SU-DHL-6 (cell line): ENCODE measurements around the gene NLGN3.

Experiments used
- H2AFZ ChIP-seq: fragments of 200-600 bp; sonication (generic); 2 replicates; pipeline ENCODE4 v1.6.1; 2014; ENCODE audit warnings: low read depth, mild to moderate bottlenecking, moderate library complexity, mixed read lengths, antibody characterized with exemption, low read length; ENCODE audit not compliant: severe bottlenecking
- H3F3A ChIP-seq: fragments of 200-600 bp; shearing (Covaris generic); 2 replicates; pipeline ENCODE4 v1.6.0; 2016; ENCODE audit warnings: antibody characterized with exemption, mild to moderate bottlenecking; ENCODE audit not compliant: insufficient read depth
- H3K27ac ChIP-seq: fragments of 200-600 bp; sonication (generic); 2 replicates; pipeline ENCODE4 v1.5.1; 2016; ENCODE audit warnings: low read depth, mild to moderate bottlenecking, low read length, moderate library complexity, mixed read lengths
- H3K27me3 ChIP-seq: fragments of 200-600 bp; sonication (generic), shearing (Covaris generic); 2 replicates; pipeline ENCODE4 v1.6.0; 2014; ENCODE audit warnings: mild to moderate bottlenecking, low read length
- H3K36me3 ChIP-seq: fragments of 200-600 bp; sonication (generic); 2 replicates; pipeline ENCODE4 v1.6.1; 2014; ENCODE audit warnings: mild to moderate bottlenecking, low read length, mixed read lengths
- H3K4me2 ChIP-seq: fragments of 300-600, 200-600 bp; shearing (Covaris generic), sonication (generic); 2 replicates; pipeline ENCODE4 v1.6.0; 2014; ENCODE audit warnings: low read length, low read depth, mild to moderate bottlenecking; ENCODE audit not compliant: poor library complexity, severe bottlenecking
- H3K4me3 ChIP-seq: fragments of 200-600 bp; sonication (generic); 2 replicates; pipeline ENCODE4 v1.5.1; 2014; ENCODE audit warnings: antibody characterized with exemption, low read length, mild to moderate bottlenecking, mixed read lengths; ENCODE audit not compliant: insufficient read depth, poor library complexity, severe bottlenecking
- H3K79me2 ChIP-seq: fragments of 200-600 bp; sonication (generic); 2 replicates; pipeline ENCODE4 v1.6.1; 2014; ENCODE audit warnings: mild to moderate bottlenecking, low read length, moderate library complexity; ENCODE audit not compliant: insufficient read depth
- H3K9ac ChIP-seq: fragments of 200-600 bp; sonication (generic); 2 replicates; pipeline ENCODE4 v1.7.0; 2014; ENCODE audit warnings: mild to moderate bottlenecking, low read length
- H3K9me2 ChIP-seq: fragments of 200-600 bp; sonication (generic); replicated peaks from 2 replicates; pipeline ENCODE4 v1.6.1; 2014; ENCODE audit warnings: low read length; ENCODE audit not compliant: insufficient read depth
- H3K9me3 ChIP-seq: fragments of 200-600 bp; sonication (generic); 2 replicates; pipeline ENCODE4 v1.6.1; 2014; ENCODE audit warnings: low read length, mixed read lengths; ENCODE audit not compliant: insufficient read depth
- H4K20me1 ChIP-seq: fragments of 200-600 bp; sonication (generic); 2 replicates; pipeline ENCODE4 v1.6.1; 2014; ENCODE audit warnings: low read depth, mild to moderate bottlenecking, antibody characterized with exemption, low read length, moderate library complexity, mixed read lengths
- EZH2phosphoT487 ChIP-seq: fragments of 200-600 bp; sonication (generic), shearing (Covaris generic); conservative IDR thresholded peaks from 2 replicates; pipeline ENCODE4 v1.6.1; 2018; ENCODE audit warnings: mild to moderate bottlenecking, antibody characterized with exemption, low read length, moderate library complexity, mixed read lengths
- TF ChIP-seq, protein P1 (sequence below): fragments of 200-600 bp; sonication (generic); IDR thresholded peaks from one replicate; pipeline ENCODE4 v1.5.1; 2017; ENCODE audit warnings: antibody characterized with exemption, mild to moderate bottlenecking, low read length, moderate library complexity; ENCODE audit not compliant: insufficient read depth, poor library complexity, severe bottlenecking

Gene NLGN3

GRCh38 chrX:71140440-71140839, 4.2 kb upstream of the NLGN3 start:
- Histone ChIP-seq H3K27me3 (no peaks in the 10 kb centered on the region), H3F3A (no peaks in the 10 kb centered on the region), H3K27ac (no peak overlapping the region), H3K4me3 (no peak overlapping the region), H3K9me3 (no peaks in the 10 kb centered on the region), H3K79me2 (no peaks in the 10 kb centered on the region), H3K9ac (no peak overlapping the region), H4K20me1 (no peaks in the 10 kb centered on the region), H3K9me2 (no peaks in the 10 kb centered on the region), H3K4me2 (no peak overlapping the region), H3K36me3 (no peaks in the 10 kb centered on the region), H2AFZ (no peak overlapping the region)
- TF ChIP-seq, protein P1, sequence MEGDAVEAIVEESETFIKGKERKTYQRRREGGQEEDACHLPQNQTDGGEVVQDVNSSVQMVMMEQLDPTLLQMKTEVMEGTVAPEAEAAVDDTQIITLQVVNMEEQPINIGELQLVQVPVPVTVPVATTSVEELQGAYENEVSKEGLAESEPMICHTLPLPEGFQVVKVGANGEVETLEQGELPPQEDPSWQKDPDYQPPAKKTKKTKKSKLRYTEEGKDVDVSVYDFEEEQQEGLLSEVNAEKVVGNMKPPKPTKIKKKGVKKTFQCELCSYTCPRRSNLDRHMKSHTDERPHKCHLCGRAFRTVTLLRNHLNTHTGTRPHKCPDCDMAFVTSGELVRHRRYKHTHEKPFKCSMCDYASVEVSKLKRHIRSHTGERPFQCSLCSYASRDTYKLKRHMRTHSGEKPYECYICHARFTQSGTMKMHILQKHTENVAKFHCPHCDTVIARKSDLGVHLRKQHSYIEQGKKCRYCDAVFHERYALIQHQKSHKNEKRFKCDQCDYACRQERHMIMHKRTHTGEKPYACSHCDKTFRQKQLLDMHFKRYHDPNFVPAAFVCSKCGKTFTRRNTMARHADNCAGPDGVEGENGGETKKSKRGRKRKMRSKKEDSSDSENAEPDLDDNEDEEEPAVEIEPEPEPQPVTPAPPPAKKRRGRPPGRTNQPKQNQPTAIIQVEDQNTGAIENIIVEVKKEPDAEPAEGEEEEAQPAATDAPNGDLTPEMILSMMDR, result no peak
- no peak for TF ChIP-seq EZH2phosphoT487

GRCh38 chrX:71143508-71143907, 1.1 kb upstream of the NLGN3 start:
- Histone ChIP-seq H3K9me3 (no peaks in the 10 kb centered on the region), H3K9ac (no peak overlapping the region), H3K4me3 (no peak overlapping the region), H3K9me2 (no peaks in the 10 kb centered on the region), H3K36me3 (no peaks in the 10 kb centered on the region), H3K4me2 (no peak overlapping the region), H3F3A (no peaks in the 10 kb centered on the region), H3K27me3 (no peaks in the 10 kb centered on the region), H4K20me1 (no peaks in the 10 kb centered on the region), H3K79me2 (no peaks in the 10 kb centered on the region), H2AFZ (no peak overlapping the region), H3K27ac (no peak overlapping the region)
- no peak for TF ChIP-seq EZH2phosphoT487
- TF ChIP-seq, protein P1, result no peak

GRCh38 chrX:71147496-71148277, 3.0 kb downstream of the NLGN3 start:
- Histone ChIP-seq H3K27me3 (no peaks in the 10 kb centered on the region), H4K20me1 (no peaks in the 10 kb centered on the region), H3K4me2 (no peak overlapping the region), H3K27ac (no peak overlapping the region), H3K9me2 (no peaks in the 10 kb centered on the region), H3K9me3 (no peaks in the 10 kb centered on the region), H3K79me2 (no peaks in the 10 kb centered on the region), H3F3A (no peaks in the 10 kb centered on the region), H3K36me3 (no peaks in the 10 kb centered on the region), H2AFZ (no peak overlapping the region), H3K9ac (no peak overlapping the region), H3K4me3 (no peak overlapping the region)
- TF ChIP-seq EZH2phosphoT487, result no peak
- TF ChIP-seq, protein P1, result no peak
